ENCODE results near the gene KREMEN2. TPM values are rescaled to one million over a fixed set of nuclear protein-coding genes. Genes with fewer than 3 reads are reported as not detected.

Gene KREMEN2
- total RNA-seq, 1 donor from 2014 or later = 1.6 TPM

GRCh38 chr16:2952679-2953078 is 11.4 kb upstream of the KREMEN2 start:
- Histone ChIP-seq H3K9me3 (ENCODE audit: control insufficient read depth in 3 of 3, low read length in 3 of 3) (no peaks in the 10 kb centered on the region), H3K27ac (ENCODE audit: low read depth, low read length) (no peak overlapping the region), H3K36me3 (ENCODE audit: control insufficient read depth in 3 of 3, insufficient read depth in 3 of 3, low read length in 3 of 3) (peaks cover 2 to 11% (median 8%) of the 10 kb centered on the region in 3 donors), H3K4me3 (ENCODE audit: low read length in 3 of 3) (no peak overlapping the region), H3K27me3 (ENCODE audit: control insufficient read depth in 3 of 3, insufficient read depth in 3 of 3, low read length in 3 of 3) (peaks cover 26 to 33% (median 33%) of the 10 kb centered on the region in 3 donors), H3K9ac (ENCODE audit: low read depth in 1 of 3, low read length in 3 of 3) (no peak overlapping the region), H3K4me1 (ENCODE audit: control insufficient read depth in 3 of 3, insufficient read depth in 3 of 3, low read length in 3 of 3) (peaks cover 15 to 24% (median 20%) of the 10 kb centered on the region in 3 donors)

GRCh38 chr16:2953706-2954627 is 10.1 kb upstream of the KREMEN2 start:
- Histone ChIP-seq H3K36me3 (ENCODE audit: control insufficient read depth in 3 of 3, insufficient read depth in 3 of 3, low read length in 3 of 3) (peaks cover 0 to 8% (median 7%) of the 10 kb centered on the region in 3 donors), H3K4me1 (ENCODE audit: control insufficient read depth in 3 of 3, insufficient read depth in 3 of 3, low read length in 3 of 3) (peaks cover 11 to 20% (median 15%) of the 10 kb centered on the region in 3 donors), H3K9me3 (ENCODE audit: control insufficient read depth in 3 of 3, low read length in 3 of 3) (no peaks in the 10 kb centered on the region), H3K27me3 (ENCODE audit: control insufficient read depth in 3 of 3, insufficient read depth in 3 of 3, low read length in 3 of 3) (peaks cover 26 to 37% (median 34%) of the 10 kb centered on the region in 3 donors), H3K9ac (ENCODE audit: low read depth in 1 of 3, low read length in 3 of 3) (no peak overlapping the region), H3K27ac (ENCODE audit: low read depth, low read length) (no peak overlapping the region), H3K4me3 (ENCODE audit: low read length in 3 of 3) (no peak overlapping the region)

- peaks cover 0 to 7% (median 1%) of the 10 kb centered on the region in 3 donors for H3K36me3 ChIP-seq (ENCODE audit: control insufficient read depth in 3 of 3, insufficient read depth in 3 of 3, low read length in 3 of 3)
- H3K4me1 ChIP-seq (ENCODE audit: control insufficient read depth in 3 of 3, insufficient read depth in 3 of 3, low read length in 3 of 3) = peaks cover 3 to 11% (median 7%) of the 10 kb centered on the region in 3 donors
- no peak overlapping the region for H3K4me3 ChIP-seq (ENCODE audit: low read length in 3 of 3)
- H3K27me3 ChIP-seq (ENCODE audit: control insufficient read depth in 3 of 3, insufficient read depth in 3 of 3, low read length in 3 of 3) = peaks cover 26 to 42% (median 42%) of the 10 kb centered on the region in 3 donors
- H3K9ac ChIP-seq (ENCODE audit: low read depth in 1 of 3, low read length in 3 of 3) = no peak overlapping the region
- no peak overlapping the region for H3K27ac ChIP-seq (ENCODE audit: low read depth, low read length)
- no peaks in the 10 kb centered on the region for H3K9me3 ChIP-seq (ENCODE audit: control insufficient read depth in 3 of 3, low read length in 3 of 3)
Observed at GRCh38 chr16:2954656-2955381, 9.3 kb upstream of the KREMEN2 start.

GRCh38 chr16:2955438-2955778 is 8.7 kb upstream of the KREMEN2 start:
- no peak overlapping the region for H3K4me3 ChIP-seq (ENCODE audit: low read length in 3 of 3)
- no peak overlapping the region for H3K9ac ChIP-seq (ENCODE audit: low read depth in 1 of 3, low read length in 3 of 3)
- H3K36me3 ChIP-seq (ENCODE audit: control insufficient read depth in 3 of 3, insufficient read depth in 3 of 3, low read length in 3 of 3) = peaks cover 0 to 1% (median 0%) of the 10 kb centered on the region in 3 donors
- H3K4me1 ChIP-seq (ENCODE audit: control insufficient read depth in 3 of 3, insufficient read depth in 3 of 3, low read length in 3 of 3) = peaks cover 0 to 5% (median under 1%) of the 10 kb centered on the region in 3 donors
- H3K27me3 ChIP-seq (ENCODE audit: control insufficient read depth in 3 of 3, insufficient read depth in 3 of 3, low read length in 3 of 3) = peaks cover 27 to 45% (median 42%) of the 10 kb centered on the region in 3 donors
- no peaks in the 10 kb centered on the region for H3K9me3 ChIP-seq (ENCODE audit: control insufficient read depth in 3 of 3, low read length in 3 of 3)
- H3K27ac ChIP-seq (ENCODE audit: low read depth, low read length) = no peak overlapping the region

GRCh38 chr16:2955779-2956578 is 8.1 kb upstream of the KREMEN2 start:
- no peak overlapping the region for H3K27ac ChIP-seq (ENCODE audit: low read depth, low read length)
- no peaks in the 10 kb centered on the region for H3K4me1 ChIP-seq (ENCODE audit: control insufficient read depth in 3 of 3, insufficient read depth in 3 of 3, low read length in 3 of 3)
- H3K9ac ChIP-seq (ENCODE audit: low read depth in 1 of 3, low read length in 3 of 3) = no peak overlapping the region

GRCh38 chr16:2956579-2956956 is 7.5 kb upstream of the KREMEN2 start:
- H3K27ac ChIP-seq (ENCODE audit: low read depth, low read length) = no peak overlapping the region
- H3K36me3 ChIP-seq (ENCODE audit: control insufficient read depth in 3 of 3, insufficient read depth in 3 of 3, low read length in 3 of 3) = no peaks in the 10 kb centered on the region
- no peaks in the 10 kb centered on the region for H3K4me1 ChIP-seq (ENCODE audit: control insufficient read depth in 3 of 3, insufficient read depth in 3 of 3, low read length in 3 of 3)
- H3K9me3 ChIP-seq (ENCODE audit: control insufficient read depth in 3 of 3, low read length in 3 of 3) = no peaks in the 10 kb centered on the region
- H3K4me3 ChIP-seq (ENCODE audit: low read length in 3 of 3) = no peak overlapping the region
- no peak overlapping the region for H3K9ac ChIP-seq (ENCODE audit: low read depth in 1 of 3, low read length in 3 of 3)
- peaks cover 30 to 52% (median 49%) of the 10 kb centered on the region in 3 donors for H3K27me3 ChIP-seq (ENCODE audit: control insufficient read depth in 3 of 3, insufficient read depth in 3 of 3, low read length in 3 of 3)

More at GRCh38 chr16:2955779-2956578, 8.1 kb upstream of the KREMEN2 start:
- no peaks in the 10 kb centered on the region for H3K36me3 ChIP-seq (ENCODE audit: control insufficient read depth in 3 of 3, insufficient read depth in 3 of 3, low read length in 3 of 3)
- H3K9me3 ChIP-seq (ENCODE audit: control insufficient read depth in 3 of 3, low read length in 3 of 3) = no peaks in the 10 kb centered on the region
- peaks cover 28 to 50% (median 45%) of the 10 kb centered on the region in 3 donors for H3K27me3 ChIP-seq (ENCODE audit: control insufficient read depth in 3 of 3, insufficient read depth in 3 of 3, low read length in 3 of 3)
- no peak overlapping the region for H3K4me3 ChIP-seq (ENCODE audit: low read length in 3 of 3)

- no peaks in the 10 kb centered on the region for H3K36me3 ChIP-seq (ENCODE audit: control insufficient read depth in 3 of 3, insufficient read depth in 3 of 3, low read length in 3 of 3)
- no peak overlapping the region for H3K9ac ChIP-seq (ENCODE audit: low read depth in 1 of 3, low read length in 3 of 3)
- H3K27ac ChIP-seq (ENCODE audit: low read depth, low read length) = no peak overlapping the region
- H3K27me3 ChIP-seq (ENCODE audit: control insufficient read depth in 3 of 3, insufficient read depth in 3 of 3, low read length in 3 of 3) = peaks cover 50 to 70% (median 63%) of the 10 kb centered on the region in 3 donors
- H3K4me1 ChIP-seq (ENCODE audit: control insufficient read depth in 3 of 3, insufficient read depth in 3 of 3, low read length in 3 of 3) = peaks cover 7 to 9% (median 8%) of the 10 kb centered on the region in 3 donors
- H3K9me3 ChIP-seq (ENCODE audit: control insufficient read depth in 3 of 3, low read length in 3 of 3) = no peaks in the 10 kb centered on the region
- H3K4me3 ChIP-seq (ENCODE audit: low read length in 3 of 3) = no peak overlapping the region
Observed at GRCh38 chr16:2959206-2959605, 4.9 kb upstream of the KREMEN2 start.

GRCh38 chr16:2960183-2961010 is 3.7 kb upstream of the KREMEN2 start:
- Histone ChIP-seq H3K4me1 (ENCODE audit: control insufficient read depth in 3 of 3, insufficient read depth in 3 of 3, low read length in 3 of 3) (peaks cover 10 to 16% (median 14%) of the 10 kb centered on the region in 3 donors), H3K9ac (ENCODE audit: low read depth in 1 of 3, low read length in 3 of 3) (no peak overlapping the region), H3K27ac (ENCODE audit: low read depth, low read length) (no peak overlapping the region), H3K36me3 (ENCODE audit: control insufficient read depth in 3 of 3, insufficient read depth in 3 of 3, low read length in 3 of 3) (no peaks in the 10 kb centered on the region), H3K4me3 (ENCODE audit: low read length in 3 of 3) (no peak overlapping the region), H3K27me3 (ENCODE audit: control insufficient read depth in 3 of 3, insufficient read depth in 3 of 3, low read length in 3 of 3) (peaks cover 54 to 65% (median 62%) of the 10 kb centered on the region in 3 donors), H3K9me3 (ENCODE audit: control insufficient read depth in 3 of 3, low read length in 3 of 3) (no peaks in the 10 kb centered on the region)
